GM21381 (cell line): ENCODE data around the gene UBE3A.
"Not testable (repeated sequence)": the region's sequence is repeated elsewhere in the genome, so short reads cannot be mapped to it uniquely, and the experiment has no call there.

Source experiments
- ATAC-seq: cut with Tn5 transposase; IDR thresholded peaks from one replicate; pipeline ENCODE4 v1.9.1; 2021; ENCODE audit warnings: mild to moderate bottlenecking, moderate library complexity; ENCODE audit not compliant: unreplicated experiment

Gene UBE3A

DNA sequence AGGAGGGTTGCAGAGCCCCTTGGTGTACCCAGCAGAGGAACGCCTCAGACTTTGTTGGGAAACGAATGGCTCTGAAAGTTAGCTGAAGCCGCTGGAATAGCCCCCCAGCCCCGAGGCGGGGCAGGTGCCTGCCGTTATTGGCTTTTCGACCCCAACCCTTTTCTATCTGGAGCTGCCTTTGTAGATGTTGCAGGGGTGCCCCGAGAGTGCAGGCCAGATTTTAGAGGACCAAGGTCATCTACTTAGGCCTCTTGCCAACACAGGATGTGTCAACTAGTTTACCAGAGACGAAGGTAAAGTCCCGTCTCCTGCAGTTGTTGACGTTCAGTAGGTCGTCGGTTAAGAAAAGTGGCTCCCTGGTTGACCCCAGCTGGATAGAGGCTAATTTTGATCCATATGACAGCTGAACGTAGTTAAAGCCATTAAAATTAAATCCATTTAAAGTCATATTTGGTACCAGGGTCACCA, 579 bp upstream of the UBE3A start:
- peak; percentile 4 for ATAC-seq

DNA sequence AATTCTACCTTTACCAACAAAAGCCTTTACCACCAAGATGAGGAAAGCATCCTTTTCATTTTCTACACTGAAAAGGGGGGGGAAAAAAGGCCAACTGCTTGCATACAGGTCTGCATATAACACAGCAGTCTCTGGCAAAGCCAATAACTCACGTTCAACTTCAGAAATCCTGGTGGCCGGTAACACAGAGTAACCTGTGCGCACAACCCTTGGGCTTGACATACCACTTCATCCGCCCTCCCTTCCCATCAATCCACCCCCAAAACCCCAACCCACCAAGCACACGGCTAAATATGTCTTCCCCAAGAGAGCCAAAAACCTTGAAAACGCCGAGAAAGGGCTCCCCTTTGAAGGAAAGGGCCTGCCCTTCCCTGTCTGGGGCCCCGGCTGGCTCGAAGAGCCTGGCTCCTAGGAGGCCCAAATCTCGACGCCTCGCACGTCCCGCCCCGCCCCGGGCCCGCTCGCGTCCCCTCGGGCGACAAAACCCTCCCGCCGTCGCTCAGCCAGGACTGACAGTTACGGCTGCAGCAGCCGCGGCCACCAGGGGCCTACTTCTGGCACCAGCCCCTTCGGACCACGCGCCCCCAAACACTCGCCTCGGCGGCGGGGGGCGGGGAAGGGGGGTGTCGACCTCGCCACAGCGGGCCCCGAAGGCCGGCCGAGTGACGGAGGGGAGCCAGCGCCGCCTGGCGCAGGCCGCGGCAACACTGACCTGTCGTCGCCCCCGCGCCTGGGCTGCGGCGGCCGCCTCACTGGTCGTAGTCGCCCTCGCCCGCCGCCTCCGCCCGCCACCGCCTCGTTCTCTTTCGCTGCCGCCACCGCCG, 835 bp downstream of the UBE3A start:
- ATAC-seq: peak; percentile 42

DNA sequence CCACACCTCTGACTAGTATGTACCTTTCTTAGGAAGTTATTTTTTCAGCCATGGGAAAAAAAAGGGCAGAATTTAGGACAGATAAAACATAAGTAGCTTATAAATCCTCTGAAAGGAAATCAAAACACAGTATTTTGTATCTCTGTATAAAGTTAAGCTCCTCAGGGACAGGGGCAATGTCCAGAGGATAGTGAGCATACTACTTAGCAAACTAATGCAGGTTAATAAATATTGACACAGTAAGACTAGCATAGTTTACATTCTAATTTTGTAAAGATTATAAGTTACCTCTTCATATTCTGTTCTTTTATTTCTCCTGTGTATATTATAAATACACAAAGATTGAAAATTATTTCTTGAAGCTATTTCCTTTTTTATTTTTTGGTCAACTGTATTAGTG, 2.1 kb downstream of the UBE3A start:
- no peak for ATAC-seq

DNA sequence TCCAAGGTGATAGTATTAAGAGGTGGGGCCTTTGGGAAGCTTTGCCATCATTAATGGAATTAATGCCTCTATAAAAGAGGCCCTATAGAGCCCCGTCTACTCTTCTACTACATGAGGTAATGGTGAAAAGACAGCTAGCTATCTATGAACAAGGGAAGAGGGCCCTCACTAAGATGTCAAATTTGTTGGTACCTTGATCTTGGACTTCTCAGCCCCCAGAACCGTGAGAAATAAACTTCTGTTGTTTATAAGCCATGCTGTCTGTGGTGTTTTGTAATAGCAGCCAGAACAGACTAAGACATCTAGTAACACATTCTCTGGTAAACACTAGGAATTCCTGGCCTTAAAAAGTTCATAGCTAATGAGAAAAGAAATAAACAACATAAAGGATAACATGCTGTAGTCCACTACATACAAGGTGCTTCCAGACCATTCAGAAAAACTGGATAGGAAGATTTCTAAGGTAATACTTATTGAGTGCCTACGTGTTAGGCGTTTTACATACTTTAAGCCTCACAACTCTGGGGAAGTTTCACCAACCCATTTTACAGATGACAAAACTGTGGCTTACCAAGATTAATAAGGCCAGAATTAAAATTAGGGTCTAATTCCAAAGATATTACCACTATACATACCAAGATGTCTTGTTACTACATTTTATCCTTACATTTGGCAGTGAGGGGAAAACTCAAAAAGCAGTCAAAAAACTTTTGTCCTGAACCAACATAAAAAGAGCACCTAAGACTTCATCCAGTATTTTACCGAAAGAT, 3.2 kb downstream of the UBE3A start:
- no peak for ATAC-seq

DNA sequence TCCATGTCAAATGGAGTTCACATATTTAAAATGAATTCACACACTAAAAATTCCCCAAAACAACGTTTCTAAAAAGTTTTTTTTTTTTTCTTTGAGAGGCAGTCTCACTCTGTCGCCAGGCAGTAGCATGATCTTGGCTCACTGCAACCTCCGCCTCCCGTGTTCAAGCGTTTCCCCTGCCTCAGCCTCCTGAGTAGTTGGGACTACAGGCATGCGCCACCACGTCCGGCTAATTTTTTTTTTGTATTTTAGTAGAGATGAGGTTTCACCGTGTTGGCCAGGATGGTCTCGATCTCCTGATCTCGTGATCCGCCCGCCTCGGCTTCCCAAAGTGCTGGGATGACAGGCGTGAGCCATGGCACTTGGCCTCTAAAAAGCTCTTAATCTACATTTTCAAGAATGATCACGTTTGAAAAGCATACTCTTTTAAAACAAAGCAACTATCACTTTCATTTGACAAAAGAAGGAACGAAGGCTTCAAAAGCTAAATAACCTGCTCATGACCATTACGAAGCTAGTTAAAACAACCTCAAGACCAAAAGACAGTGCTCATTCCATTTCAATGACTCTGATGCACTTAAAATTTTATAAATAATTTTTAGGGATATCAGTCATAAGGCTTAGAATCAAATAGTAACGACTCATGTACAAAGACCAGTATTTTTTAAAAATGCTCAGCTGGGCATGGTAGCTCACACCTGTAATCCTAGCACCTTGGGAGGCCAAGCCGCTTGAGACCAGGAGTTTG, 5.5 kb downstream of the UBE3A start:
- ATAC-seq: no peak

DNA sequence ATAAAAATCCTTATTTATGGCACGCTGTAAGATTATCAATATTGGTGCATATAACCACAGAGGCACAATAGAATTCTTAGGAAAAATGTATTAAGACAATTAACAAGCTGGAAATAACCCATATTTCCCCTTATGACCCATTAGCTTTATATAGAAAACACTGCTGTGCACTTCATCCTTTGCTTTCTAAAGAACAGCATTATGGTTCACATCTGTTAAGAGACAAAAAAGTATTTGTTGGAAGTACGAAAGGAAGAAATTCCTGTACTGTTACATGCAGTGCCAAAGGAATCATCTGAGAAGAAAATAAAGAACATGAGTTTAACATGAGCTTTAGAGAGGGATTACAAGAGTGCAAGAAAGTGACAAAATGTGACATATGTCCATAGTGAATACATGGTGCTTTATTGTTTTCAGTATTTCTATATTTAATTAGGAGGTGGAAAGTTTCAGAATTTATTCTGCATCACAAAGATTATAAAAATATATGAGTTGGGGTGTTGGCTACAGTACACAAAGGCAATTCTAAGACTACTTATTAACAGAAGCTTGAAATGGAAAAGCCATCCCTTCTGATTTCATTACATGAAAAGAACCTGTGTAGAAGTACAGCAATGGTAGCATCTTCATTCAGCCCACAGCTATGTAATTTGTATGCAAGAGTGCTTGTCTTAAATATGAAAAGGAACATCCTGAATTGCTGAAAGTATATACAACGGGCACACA, 6.8 kb downstream of the UBE3A start:
- no peak for ATAC-seq

DNA sequence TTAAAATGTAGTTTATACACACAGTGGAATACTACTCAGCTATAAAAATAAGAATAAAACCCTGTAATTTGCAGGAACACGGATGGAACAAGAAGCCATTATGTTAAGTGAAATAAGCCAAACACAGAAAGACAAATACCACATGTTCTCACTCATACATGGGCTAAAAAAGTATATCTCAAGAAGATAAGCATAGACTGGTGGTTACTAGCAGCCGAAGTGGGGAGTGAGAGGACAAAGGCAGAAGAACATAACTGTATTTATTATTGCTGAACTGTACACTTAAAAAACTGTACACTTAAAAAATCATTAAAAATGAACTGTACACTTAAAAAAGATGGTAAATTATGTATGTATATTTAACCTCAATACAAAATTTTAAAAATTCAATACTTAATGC, 11.0 kb downstream of the UBE3A start:
- no peak for ATAC-seq

DNA sequence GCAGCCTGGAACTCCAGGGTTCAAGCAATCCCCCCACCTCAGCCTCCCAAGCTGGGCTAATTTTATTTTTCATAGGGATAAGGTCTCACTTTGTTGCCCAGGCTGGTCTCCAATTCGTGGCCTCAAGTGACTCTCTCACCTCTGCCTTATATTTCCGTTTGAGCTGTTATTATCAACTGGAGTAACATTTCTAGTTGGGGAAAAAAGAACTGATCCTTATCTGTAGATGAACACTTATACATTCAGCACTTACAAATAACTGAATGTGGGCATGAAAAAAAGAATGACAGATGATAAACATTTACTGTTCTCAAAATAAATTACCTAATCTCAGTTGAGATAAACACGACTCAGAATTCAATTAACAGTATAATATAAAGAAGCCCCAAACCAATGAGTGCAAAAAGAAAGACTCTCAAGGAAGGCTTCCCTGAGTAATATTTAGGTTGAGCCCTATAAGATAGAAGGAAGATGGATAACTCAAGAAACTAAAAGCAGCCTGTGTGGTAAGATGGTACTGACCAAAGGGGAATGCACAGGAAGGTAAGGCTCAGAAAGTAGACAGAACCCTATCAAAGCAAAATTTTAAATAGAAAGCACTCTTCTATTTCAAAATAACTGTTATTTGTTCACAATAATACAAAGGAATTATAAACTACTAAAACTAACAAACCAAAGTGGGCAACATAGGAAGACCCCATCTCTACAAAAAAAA, 11.8 kb downstream of the UBE3A start:
- ATAC-seq: no peak

DNA sequence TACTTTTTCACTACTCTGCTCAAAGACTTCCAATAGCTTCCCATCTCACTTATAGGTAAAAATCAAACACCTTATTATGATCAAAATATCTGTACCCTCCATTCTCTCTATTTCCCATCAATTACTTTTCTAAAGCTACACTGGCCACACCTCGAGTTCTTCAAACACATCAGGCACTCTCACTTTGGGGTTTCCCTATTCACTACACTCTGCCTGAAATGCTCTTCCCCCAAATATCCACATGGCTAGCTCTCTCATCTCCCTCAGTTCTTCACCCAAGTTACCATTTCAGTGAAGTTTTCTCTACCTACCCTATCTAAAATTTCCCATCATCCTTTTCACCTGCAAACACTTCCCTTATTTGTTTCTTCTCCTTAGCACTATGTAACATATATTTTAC, 14.8 kb downstream of the UBE3A start:
- ATAC-seq: no peak

DNA sequence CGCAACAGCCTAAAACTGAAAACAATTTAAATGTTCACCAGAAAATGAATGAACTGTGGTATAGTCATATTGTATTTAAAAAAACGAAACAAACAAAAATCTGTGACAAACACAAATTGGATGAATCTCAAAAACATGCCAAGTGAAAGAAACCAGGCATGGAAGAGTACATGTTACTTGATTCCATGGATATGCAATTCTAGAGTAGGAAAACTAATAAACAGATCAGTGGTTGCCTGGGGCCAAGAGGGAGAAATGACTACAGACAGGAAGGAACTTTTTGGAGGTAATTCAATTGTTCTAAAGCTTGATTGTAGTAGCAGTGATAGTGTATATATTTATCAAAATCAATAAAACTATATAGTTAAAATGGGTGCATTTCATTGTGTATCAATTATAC, 16.8 kb downstream of the UBE3A start:
- no peak for ATAC-seq

DNA sequence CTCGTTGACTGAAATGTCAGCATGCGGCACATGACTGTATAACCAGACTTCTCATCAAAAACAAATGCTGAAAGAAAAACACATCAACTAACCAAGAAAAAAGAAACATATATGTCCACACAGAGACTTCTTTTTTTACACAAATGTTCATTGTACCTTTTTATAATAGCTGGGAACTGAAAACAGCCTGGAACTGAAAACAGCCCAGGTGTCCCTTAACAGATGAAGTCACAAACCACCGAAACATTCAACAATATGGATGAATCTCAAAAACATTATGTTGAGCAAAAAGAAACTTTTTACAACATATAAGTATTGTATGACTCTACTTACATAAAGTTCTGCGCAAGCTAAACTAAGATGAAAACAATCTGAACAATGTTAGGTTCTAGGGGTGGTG, 20.6 kb downstream of the UBE3A start:
- no peak for ATAC-seq

DNA sequence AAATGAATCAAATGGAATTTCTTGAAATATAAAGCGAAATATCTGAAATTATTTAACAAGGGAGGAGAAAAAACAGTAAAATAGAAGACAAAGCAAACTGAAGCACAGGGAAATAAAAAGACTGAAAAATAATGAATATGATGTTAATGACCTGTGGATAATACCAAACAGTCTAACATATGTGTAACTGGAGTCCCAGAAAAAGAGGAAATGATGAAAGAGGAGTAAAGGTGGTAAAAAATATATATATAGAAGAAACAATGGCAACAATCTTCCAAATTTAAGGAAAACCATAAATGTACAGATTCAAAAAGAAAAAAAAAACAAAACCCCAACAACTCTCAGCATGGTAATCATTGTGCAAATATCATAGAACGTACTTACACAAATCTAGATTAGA, 21.2 kb downstream of the UBE3A start:
- ATAC-seq: no peak

DNA sequence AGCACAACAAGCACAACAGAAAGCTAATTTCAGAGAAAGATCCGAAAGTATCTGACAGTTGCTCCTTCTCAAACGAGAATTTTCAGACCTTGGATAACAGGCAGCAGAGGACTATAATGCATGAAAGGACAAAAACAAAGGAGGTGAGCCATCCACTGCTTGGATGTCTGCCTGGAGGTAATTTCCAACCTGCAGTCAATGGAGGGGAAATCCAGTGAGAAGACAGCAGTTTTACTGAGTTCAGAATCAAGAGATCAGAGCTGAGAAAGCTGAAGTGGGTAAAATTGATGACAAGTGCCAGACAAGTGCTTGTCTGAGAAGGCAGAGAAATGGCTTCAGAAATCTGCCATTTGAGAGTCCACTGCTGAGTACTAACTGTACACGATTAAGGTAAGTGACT, 22.1 kb downstream of the UBE3A start:
- no peak for ATAC-seq

DNA sequence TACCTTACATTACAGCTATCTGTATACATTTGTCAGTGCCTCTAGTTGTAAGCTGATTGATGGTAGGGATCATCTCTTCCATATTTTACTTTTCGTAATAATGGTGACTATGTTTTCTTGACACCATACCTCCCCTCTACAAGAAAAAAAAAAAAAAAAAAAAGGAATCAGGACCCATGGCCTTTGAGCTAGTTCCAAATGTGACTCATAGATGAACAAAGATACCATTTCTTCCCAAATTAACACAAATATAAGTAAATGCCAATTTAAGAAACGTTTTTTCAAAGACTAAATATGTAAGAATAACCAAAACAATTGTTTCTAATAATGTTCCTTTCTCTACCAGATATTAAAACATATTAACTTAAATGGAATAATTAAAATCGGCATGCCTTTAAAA, 23.1 kb downstream of the UBE3A start:
- no peak for ATAC-seq

DNA sequence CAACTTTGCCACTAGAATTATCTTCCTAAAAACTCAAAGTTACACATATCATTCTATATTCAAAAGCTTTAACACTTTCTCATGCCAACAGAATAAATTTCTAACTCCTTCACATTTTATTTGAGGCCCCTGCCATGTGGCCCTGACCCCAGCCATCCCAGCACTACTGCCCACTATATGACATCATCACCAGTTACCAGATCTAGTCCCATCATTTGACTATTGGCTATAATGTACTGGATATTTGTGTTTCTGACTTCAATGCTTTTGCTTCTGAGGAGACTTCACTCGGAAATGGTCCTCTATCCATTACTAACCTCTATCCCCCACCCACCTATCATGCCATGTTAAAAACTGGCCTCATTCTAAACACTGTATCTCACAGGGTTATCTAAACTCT, 23.6 kb downstream of the UBE3A start:
- ATAC-seq: no peak

DNA sequence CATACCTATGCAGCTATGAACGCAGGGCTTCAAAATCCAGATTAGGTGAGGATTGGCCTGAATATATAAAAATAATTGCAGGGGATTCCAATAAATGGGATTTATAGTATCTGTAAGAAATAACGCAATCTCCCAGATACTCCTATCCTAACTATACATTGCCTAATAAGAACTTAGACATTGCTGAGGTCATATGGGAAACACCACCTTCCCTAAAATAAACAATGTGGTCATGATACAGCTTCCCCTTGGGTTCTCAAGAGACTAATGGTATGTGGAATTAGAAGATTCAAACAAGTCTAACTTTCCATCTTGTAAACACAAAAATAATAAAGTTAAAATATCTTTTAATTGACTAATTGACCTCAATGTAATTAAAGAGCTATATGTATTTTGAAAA, 28.2 kb downstream of the UBE3A start:
- ATAC-seq: no peak

DNA sequence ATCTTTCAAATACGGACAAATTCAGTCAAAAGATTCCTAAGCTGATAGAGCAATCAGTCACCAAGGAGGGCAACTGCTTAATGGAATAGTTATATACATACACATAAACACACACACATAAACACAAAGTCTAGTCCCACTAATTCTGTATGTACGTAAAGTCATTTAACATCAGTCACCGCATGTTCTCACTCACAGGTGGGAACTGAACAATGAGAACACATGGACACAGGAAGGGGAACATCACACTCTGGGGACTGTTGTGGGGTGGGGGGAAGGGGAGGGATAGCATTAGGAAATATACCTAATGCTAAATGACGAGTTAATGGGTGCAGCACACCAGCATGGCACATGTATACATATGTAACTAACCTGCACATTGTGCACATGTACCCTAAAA, 29.1 kb downstream of the UBE3A start:
- not testable (repeated sequence) for ATAC-seq

DNA sequence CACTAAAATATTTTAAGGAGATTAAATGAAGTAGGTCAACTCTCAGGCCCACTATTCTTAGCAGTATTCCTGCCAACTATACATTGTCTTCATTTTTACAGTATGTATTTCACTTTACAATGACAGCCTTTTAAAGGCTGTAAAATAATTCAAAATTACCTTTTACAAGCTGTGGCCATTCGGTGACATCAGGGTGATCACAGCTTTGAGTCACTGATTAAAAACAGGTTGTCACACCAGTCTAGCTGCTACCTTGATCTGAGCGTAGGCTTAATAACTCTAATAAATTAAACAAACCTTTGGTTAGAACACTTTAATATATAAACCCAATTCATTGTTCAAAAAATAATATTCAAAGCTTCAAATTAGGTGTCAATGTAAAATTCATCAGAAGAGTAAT, 29.9 kb downstream of the UBE3A start:
- ATAC-seq: no peak

DNA sequence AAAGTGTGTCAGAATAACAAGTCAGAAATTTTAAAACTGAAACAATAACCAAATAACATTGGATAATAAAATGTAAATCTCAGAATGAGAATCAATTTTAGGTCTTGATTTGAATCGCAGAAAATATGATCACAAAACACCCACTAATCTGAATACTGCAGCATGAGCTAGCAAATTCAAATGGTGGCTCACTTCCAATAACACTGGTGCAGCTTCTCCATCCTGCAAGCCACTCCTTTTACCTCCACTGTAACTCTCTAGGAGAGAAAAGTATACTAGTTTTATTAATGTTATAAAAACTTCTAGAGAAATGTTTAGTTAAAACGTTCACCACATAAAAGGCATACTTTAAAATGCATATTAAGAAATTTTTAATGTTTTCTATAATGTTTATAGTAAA, 30.4 kb downstream of the UBE3A start:
- no peak for ATAC-seq

DNA sequence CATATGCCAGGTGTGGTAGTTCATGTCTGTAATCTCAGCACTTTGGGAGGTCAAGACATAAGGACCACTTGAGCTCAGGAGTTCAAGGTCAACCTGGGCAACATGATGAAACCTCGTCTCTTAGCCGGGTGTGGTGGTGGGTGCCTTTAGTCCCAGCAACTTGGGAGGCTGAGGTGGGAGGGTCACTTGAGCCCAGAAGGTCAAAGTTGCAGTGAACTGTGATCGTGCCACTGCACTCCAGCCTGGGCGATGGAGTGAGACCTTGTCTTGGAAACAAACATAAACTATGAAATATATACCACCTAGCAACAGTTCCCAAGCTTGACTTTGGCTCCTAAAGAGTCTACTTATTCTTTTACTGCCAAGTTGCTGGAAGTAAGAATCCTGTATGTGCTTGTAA, 30.9 kb downstream of the UBE3A start:
- no peak for ATAC-seq
